ENCODE data around the gene NUAK2.
"Not testable (repeated sequence)": the region's sequence is repeated elsewhere in the genome, so short reads cannot be mapped to it uniquely, and the experiment has no call there.

The NUAK2 gene

DNA sequence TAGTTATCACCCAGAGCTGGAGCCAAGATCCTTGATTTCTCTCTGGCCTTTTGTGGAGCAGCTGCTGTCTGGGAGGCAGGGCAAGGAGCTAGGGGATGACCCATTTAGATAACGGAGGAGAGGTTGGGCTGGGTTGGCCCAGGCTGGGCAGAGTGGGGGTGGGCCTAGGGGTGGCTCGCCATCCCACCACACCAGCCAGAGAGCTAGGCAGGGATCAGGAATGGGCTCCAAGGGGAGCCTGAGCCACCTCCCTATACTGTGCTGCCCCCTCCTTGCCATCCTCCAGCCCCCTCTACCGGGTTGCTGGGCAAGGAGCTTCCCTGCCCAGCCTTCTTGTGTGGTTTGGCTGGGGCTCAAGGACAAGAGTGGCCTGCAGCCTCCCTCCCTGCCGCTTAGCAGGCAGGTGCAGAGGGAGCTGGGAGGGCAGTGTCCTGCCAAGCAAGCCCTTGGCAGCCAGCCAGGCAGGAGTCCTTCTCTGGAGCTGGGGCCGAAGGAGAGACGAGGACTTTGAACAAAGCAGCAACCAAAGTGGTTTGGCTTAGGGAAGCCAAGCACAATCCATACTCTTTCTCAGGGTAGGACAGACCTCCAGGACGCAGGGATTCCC is 4.1 kb downstream of the NUAK2 start:
- peak; percentile 91 for DNase-seq

DNA sequence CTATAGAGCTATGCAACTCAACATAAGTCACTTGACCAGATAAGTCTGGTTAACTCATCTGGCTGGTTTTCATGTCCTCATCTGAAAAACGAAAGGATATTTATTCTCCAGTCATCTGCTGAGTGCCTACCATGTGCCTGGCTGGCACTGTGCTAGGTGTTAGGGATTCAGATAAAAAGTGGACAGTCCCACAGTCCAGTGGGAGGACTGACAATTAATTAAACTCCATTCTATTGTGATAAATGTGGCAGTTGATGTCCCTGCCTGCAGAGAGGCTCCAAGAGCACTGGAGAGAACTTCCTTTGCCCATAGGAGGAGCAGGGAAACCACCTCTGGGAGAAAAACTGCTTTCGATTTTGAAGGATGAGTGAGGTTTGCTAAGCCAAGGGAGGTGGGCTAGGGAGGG is 5.4 kb downstream of the NUAK2 start:
- DNase-seq = no peak

DNA sequence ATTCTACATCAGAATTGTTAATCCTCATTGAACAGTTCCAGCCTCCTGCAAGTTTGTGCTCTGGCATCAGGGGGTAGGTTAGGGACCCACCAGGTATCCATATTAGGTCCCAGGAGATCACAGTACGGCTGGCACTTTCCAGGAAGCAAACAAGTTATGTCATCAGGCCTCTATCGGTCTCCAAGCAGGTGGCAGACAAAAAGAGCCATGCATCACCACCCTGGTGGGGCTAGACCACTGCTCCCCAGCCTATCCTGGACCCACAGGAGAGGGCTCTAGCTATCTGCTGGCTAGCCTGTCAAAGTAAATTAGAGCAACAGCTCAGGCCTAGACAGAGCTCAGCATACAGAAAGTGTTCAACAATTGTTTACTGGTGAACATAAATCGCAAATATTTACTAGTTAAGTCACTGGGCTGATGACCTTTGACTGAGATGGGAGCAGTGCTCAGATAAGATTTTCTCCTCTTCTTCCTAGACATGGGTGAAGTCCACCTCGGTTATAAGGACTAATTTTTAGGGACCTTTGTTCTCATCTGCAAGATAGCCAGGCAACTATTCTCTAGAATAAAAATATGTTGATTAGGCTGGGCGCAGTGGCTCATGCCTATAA is 6.4 kb downstream of the NUAK2 start:
- no peak for DNase-seq

DNA sequence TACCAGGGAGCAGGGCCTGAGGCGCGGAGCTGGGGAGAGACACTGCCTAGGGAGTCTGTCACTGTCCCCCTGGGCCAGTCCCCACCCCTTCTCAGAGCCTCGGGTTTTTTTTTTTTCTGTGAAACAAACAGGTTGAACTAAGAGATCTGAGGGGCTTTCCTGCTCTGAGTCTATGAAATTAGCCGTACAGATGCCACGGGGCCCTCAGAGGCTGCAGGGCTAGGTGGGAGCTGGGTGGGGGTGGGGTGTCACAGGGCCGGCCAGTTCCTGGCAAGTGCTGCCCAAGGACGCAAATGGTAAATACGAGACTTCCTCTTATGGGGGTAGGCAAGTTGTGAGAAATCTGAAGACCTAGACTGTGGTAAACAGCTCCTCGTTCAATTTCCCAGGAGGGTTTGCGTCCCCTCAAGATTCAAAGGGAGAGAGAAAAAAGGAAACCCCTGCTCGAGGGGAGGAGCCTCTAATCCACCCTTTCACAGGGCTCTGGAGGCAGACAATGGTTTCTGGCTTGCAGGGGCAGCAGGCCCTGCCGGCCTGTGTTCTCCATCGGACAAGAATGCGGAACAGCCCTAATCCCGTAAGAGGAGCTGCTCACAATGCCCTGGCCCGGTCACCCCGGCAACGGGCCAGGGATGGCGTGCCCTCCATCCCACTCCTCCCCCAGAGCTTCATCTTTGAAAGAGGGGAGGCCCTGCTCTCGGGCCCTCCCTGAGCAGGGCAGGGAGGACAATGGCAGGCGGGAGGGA is 7.8 kb downstream of the NUAK2 start:
- DNase-seq = no peak

DNA sequence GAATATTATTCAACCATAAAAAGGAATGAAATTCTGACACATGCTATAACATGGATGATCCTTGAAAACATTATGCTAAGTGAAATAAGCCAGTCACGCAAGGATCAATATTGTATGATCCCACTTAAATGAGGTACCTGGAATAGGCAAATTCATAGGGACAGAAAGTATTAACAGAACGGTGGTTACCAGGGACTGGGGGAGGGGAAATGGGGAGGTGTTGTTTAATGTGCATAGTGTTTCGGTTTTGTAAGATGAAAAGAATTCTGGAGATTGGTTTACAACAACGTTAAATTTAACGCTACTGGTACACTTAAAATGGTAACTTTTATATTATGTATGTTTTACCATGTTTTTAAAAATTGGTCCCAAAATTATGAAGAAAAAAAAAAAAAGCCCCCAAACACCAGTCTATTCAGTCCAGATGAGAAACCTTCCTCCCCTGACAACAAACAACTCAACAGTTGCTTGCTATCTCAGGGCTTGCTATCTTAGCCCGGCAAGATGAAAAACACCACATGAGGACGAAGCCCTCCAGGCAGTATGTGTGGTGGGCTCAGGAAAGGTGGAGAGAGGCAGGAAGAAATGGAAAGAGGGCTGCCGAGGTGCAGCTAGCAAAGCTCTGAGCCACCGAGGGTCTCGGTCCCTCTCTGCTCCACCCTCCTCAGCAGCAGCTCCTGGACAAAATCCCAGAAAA is 8.5 kb downstream of the NUAK2 start:
- no peak for DNase-seq

DNA sequence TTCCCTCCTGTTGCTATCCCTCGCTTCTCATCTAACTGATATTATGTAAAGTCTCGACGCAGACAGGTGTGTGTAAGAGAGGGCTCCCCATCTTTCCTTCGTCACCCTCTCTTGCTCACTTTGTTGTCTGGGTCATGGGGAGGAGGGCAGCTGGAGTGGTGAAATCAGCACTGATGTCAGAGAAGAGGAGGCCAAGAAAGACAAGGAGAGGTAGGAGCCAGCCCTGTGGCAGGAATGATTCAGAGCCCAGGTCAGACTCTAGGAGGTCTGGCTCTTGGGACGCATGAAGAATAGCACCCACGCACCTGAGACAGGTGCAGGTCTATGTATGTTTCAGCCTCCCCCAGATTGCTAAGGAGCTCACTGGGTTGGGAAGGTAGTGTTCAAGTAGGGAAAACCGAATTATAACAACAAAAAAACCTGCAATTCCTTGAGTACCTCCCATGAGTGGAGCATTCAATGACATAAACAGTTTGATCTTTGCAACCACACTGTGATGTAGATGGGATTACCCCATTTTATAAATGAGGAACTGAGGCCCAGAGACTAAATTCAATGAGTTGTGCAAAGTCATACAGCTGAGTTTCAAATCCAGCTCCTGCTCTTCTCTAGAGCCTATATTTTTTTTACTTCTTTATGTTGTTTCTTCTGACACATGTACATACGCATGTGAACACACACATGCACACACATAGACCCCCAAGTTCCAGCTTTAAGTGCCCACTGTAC is 10.4 kb downstream of the NUAK2 start:
- DNase-seq = no peak

DNA sequence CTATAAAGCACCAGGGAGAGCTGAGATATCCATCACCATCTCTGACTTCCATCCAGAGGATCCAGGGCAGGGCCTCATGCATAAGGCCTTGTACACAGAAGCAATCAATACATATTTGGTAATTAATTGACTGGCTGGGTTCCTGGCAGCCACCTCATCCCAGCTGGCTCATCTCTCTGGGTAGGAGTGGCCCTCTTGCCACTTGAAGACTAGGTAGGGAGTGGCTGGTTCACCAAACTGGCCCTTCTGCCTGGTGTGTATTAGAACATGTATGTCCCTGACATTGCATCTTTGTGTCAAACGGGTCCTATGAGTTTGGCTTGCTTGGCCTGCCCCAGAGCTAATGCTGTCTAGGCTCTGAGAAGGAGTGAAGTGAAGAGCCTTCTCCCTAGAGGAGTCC is 11.8 kb downstream of the NUAK2 start:
- DNase-seq = no peak

DNA sequence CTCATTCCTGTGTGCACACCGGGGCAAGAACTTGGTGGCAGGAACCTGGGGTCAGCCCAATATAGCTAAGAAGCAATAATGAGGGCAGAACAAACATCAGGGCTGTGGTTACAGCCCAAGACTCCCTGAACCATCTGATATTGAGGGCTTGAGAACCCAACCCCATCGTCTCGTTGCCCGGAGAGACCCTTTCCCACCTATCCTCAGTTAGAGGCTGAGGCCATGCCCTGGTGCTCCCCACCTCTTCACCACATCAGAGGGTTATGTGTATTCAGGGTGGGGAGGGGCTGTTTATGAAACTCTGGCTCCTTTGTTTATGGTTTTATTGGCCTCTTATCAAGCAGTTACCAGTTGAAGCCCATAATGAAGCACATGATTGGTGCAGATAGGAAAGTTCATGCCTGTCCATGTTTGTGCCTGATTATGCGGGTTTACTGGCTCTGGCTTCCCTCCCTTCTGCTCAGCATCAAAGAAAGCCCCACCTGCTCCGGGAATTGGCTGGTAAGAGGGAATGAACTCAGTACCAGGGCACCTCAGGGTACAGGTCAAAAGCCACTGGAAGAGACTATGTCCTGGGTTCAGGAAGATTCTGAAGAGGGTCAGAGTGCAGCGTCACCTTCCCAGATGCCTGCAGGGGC is 14.5 kb downstream of the NUAK2 start:
- no peak for DNase-seq

DNA sequence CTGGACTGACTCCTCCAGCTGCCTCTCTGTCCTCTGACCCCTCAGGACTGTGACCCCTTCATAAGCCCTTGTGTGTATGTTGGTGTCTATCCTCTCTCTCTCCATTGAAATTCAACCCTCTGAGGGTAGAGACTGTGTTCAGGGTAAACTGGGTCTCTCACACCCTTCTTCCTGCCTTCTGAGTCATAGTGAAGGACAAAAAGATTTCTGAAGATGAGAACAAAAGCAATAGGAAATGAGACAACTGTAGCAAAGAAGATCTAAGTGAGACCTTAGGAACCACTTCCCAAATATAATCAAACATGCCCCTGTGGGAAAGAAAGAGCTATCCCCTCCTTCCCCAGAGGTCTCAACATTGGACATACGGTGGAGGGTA is 16.9 kb downstream of the NUAK2 start:
- no peak for DNase-seq

DNA sequence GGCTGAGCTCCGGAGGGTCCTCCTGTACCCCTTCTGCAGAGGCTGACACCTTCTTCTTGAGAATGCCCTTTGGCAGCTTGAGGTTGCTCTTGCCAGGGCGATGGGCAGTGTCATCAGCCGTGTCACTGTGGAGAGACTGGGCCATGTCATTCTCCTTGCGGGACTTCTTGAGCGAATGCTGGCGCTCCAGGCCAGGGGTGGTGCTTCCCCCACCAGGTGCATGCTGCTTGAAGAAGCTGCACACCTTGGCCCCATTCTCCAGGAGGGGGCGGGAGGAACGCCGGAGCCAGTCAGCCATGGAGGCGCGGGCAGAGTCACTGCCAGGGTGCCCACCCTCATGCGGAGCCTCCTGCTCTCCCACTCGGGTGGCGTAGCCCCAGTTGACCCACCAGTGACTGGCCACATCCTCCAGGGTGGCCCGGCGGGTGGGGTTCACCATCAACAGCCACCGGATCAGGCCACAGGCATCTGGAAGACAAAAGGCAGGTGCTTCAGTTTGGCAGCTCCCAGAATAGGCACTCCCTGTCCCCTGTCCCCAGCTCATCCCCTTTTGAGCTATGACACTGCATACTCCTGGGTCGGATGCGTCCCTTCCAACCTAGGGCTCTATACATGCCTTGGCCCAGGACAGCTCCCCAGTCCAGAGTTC is 17.4 kb downstream of the NUAK2 start:
- no peak for DNase-seq

DNA sequence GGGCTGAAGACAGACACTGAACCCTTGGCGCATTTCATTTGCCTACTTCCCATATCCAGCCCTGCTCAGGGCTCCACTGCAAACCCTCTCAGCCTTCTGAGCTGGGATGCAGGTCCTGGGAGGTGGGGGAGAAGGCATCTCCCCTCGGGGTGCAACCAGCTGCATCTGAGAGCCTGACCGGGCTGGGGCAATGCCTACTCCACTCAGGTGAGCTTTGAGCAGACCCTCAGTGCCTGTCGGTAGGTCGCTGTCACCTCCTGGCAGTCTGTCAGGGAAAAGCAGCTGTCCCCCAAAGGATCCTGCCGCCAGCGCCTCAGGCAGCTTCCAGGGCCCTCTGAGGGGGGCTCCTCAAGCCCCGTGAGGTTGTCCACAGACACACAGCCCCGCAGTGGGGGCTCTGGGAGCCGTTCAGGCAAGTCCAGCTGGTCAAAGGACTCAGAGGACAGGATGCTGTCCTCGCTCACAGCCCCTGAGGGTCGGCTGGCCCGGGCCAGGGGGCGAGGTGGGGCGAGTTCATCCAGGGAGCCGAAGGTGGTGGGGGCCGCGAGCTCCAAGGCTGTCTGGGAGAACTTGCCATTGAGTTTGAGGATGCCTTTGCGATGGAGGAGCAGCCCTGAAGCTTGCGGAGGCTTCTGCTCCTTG is 18.2 kb downstream of the NUAK2 start:
- DNase-seq = no peak

DNA sequence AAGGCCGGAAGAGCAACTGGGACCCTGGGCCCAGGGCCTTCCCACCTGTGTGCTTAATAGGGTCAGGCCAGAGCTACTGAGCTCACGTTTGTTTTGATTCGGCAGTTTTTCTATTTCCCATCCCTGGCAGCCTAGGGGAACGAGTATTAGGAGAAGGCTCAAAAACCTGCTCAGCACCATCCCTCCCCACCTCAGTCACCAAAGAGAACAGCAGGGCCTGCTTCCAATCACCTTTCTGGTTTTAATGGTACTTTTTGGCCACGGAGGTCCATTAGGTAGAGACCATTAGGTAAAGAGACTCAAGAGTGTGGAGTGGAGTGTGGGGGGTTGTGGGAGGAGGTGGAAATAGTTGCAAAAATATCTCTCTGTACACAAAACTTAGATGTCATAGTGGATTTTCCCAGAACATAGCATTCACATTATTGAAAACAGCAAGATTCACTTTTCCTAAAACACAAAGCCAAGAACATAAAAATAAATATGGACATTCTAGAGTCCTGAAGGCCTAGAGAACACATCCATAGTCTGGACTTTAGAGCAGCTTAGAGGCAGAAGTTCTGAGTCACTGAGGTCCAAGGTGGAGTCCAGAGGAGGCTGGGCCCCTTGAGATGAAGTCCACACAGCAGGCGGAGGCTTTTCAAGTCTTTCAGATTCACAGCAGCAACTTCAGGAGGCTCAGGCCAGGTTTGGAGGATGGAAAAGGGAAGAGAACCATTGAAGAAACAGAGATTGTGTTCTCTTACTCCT is 19.5 kb downstream of the NUAK2 start:
- DNase-seq = no peak

DNA sequence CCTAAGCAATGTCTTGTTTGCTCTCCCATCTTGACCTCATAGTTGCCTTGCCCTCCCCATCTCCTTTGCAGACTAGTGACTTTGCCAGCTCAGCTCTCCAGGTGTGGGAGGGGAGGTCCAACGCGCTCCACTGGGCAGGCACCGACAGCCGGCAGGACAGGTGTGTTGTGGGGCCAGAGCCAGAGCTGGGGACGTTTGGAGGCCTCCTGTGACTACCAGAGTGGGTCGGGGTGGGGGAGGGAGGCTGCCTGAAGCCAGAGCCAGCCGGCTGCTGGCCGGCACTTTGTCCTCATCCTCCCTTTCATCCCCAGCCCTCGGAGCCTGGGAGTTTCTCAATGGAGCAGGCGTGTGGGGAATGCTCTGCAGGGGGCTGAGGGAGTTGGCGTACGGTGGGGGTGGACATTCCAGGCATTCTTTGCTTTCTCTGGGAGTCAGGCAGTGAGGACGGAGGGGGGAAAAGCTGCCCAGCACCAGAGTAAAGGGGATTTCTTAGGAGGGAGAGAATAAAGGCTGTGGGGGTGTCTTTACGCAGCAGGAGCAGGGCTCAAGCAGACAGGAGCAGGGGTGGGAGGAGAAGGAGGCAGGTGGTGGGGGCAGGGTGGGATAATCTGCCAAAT is 20.2 kb downstream of the NUAK2 start:
- DNase-seq = peak; percentile 75

DNA sequence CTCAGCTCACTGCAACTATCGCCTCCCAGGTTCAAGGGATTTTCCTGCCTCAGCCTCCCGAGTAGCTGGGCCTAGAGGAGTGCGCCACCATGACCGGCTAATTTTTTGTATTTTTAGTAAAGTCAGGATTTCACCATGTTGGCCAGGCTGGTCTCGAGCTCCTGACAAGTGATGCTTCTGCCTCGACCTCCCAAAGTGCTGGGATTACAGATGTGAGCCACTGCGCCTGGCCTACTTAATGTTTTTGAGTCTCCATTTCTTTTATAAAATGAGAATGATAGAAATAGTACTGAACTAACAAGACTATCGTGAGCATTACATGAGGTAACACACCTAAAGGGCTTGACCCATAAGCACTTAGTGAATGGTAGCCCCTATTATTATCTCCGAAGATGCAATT is 21.4 kb downstream of the NUAK2 start:
- no peak for DNase-seq

DNA sequence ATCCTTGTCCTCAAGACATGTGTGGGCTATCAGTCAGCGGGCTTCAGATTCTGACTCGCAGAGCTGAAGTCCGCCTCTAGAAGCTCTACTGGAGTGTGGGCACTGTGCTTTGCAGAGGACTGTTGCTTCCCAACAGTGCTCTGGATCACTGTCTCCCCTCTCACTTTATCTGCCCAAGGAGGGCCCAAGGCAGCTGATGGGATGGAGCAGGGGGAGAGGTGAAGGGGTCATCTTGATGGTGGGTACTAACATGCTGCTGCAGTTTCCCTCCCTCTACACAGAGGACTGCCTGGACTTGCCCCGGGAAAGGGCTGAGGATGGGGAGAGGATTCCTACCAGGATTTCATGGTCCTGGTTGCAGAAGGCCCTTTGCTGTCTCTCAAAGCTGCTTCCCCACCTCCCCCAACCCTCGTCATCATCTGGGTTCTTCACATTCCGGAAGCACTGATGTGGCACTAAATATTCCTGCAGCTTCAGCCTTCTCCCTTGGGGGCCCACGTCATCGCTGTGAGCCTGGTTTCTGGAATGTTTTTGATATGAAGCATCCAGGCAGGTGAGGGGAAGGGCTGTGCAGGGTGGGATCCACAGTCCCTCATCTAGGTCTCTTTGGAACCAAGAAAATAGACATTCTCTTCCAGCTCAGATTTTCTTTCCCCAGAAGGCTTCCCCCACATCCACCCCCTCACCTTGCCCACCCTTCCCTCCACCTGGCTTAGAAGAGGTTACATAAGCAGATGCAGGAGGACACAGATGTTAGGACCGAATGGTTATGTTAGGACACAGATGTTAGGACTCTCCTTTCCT is 23.2 kb downstream of the NUAK2 start:
- no peak for DNase-seq

DNA sequence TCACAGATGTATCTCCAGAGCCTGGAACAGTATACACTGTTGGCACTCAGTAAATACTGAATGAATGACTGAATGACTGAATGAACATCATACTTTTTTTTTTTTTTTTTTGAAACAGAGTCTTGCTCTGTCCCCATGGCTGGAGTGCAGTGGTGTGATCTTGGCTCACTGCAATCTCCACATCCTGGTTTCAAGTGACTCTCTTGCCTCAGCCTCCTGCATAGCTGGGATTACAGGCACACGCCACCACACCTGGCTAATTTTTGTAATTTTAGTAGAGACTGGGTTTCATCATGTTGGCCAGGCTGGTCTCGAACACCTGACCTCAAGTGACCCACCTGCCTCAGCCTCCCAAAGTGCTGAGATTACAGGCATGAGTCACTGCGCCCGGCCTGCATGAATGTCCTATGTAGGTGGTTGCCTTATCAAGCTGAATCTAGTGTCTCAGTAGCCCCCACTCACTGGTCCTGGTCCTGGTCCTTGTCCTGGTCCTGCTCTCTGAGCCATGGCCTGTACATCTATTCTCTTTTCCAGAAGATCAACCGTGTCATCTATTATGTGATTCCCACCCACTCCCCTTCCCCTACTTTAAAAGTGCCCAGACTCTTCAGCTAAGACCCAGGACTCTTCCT is 23.9 kb downstream of the NUAK2 start:
- not testable (repeated sequence) for DNase-seq

DNA sequence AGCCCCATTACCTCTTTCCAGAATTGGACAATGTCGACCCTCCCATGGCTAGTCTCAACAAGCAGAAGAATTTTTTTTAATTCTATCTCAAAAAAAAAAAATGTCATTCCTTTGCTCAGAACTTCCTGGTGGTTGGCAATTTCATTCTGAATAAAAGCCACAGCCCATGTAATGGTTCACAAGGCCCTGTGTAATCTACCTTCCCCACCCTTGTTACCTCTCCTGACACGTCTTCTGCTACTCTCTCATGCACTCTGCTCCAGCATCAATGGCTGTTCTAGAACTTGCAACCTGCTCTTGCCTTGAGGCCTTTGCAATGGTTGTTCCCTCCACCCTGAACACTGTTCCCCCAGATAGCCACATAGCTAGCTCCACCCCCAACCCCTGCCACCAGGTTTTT is 25.4 kb downstream of the NUAK2 start:
- no peak for DNase-seq

DNA sequence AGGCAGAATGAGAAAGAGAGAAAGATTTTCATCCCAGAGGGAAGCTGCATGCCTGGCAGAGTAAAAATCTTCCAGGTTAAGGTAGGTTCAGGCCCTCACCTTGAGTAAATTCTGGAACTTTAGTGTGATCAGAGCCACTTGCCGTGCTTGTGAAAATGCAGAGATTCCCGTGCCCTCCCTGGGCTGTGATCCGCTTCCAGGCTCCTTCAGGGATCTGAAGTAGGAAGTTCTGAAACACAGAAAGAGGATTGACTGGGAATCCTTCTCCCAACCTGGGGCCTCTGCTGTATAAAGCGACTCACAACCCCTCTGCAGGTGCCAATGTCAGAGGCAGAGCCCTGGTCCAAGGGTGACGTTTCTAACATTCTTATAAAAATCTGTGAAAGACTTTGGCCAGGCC is 26.6 kb downstream of the NUAK2 start:
- no peak for DNase-seq

All from NCI-H1105 (cell line).